Activated naive CD4-positive, alpha-beta T cell treated with anti-CD3 and anti-CD28 coated beads, Interleukin-2, amount 50 U/mL, for 72 hours (primary cell): ENCODE data around the gene ARHGAP42. TPM values are rescaled to one million over a fixed set of nuclear protein-coding genes. Genes with fewer than 3 reads are reported as not detected.

Experiments used
- ATAC-seq, 2 donors: fragments of 150-1000 bp; cut with Tn5 transposase; 2 replicates each; pipeline ENCODE4 v1.10.0; 2021; ENCODE audit warnings: mild to moderate bottlenecking in 2 of 2, moderate library complexity in 2 of 2
- DNase-seq, 2 donors: peaks; one replicate each; pipeline ENCODE4 v3.0.0; 2021 to 2022; ENCODE audit warnings: low spot score in 2 of 2
- H3K27ac Mint-ChIP-seq, 2 donors: one replicate each; pipeline ENCODE4 v1.8.0; 2022; ENCODE audit warnings: mild to moderate bottlenecking in 2 of 2, mixed read lengths in 2 of 2
- H3K36me3 Mint-ChIP-seq, 2 donors: one replicate each; pipeline ENCODE4 v1.8.0; 2022; ENCODE audit warnings: mixed read lengths in 2 of 2
- H3K9me3 Mint-ChIP-seq, 2 donors: one replicate each; pipeline ENCODE4 v1.8.0; 2022; ENCODE audit warnings: mixed read lengths in 2 of 2
- total RNA-seq, 2 donors: library from RNA; stranded (reverse); gene quantifications; one replicate each; pipeline ENCODE4 v1.2.3, GENCODE V29; 2022

ARHGAP42 gene
- total RNA-seq, 2 donors from 2014 or later: 0.10 to 0.32 TPM

DNA sequence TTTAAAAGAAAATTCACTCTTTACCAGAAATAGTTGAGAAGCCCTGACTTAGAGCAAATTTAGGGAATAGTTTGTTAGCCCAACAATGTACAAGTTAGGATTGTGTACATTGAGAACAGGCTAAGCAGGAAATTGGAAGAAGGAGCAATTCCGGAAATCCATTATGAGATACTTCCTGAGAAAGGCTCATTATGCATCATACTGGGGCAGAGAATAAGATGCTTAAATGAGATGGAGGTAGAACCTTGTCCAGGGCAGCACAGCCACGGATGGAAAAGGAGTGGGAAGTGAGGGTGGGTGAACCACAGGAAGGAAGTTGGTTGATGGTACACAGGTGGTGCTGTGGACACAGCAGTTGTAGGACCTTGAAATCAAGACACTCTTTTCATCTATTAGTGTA, 262.4 kb downstream of the ARHGAP42 start:
- H3K36me3 Mint-ChIP-seq: no peaks in the 10 kb centered on the region
- ATAC-seq (no peak), DNase-seq (no peak)
- H3K9me3 Mint-ChIP-seq: peaks cover 4% of the 10 kb centered on the region in 2 donors
- no peak overlapping the region for H3K27ac Mint-ChIP-seq

DNA sequence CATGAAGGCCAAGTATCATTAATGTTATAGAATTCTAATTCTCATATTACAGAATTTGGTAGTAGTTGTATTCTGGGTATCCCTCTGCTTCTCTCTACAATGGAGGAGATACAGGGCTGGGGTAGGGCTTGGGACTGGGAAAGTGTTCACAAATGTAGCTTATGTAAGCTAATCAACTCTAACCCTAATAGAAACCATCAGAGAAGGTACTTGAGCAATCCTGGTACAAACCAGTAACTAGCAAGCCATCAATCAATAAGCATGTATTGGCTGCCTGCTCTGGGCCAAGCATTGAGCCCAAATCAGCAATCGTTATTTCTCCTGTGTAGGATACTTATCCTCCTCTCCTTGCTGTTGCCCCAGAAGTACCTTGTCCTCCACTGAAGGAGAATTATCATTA, 268.2 kb downstream of the ARHGAP42 start:
- peaks cover 0 to 4% of the 10 kb centered on the region in 2 donors for H3K9me3 Mint-ChIP-seq

DNA sequence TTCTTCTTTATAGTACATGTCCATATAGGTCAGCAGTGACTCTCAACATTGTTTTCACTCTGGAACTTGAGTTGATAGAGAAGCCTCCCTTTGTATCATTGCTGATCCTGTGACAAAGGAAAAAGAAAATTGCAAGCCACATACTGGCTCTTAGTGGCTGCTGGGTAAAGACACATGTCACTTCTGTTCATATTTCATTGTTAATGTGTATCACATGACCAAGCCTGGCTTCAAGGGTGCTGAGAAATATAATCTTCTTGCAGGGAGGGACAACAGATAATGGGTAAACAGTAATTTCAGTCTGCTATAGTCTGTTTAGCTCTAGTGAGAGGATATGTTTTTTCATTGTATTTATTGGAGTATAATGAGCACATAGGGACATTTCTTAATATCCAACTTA, 269.3 kb downstream of the ARHGAP42 start:
- Mint-ChIP-seq H3K9me3 (peaks cover 0 to 4% of the 10 kb centered on the region in 2 donors), H3K27ac (no peak overlapping the region), H3K36me3 (no peaks in the 10 kb centered on the region)
- DNase-seq (no peak), ATAC-seq (no peak)

More for the DNA sequence above, 268.2 kb downstream of the ARHGAP42 start:
- no peak for ATAC-seq
- DNase-seq: no peak
- H3K36me3 Mint-ChIP-seq: no peaks in the 10 kb centered on the region
- no peak overlapping the region for H3K27ac Mint-ChIP-seq

DNA sequence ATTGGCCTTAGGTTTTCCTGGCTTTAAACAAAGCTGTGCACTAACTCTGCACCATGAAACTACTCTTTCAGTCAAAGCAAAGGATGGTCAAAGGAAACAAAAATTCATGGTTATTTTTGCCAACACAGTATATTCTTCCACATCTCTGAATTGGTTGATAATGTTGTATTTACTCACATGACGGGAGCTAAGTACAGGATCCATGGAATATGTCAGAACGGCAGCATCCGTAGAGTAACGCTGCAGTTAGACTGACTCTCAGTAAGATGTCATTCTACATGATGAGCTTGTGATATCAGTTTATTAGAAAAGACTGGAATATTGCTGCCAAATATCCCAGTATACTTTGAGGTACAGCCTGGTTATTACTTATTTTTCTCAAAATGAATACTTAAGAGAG, 270.4 kb downstream of the ARHGAP42 start:
- DNase-seq (no peak), ATAC-seq (no peak)
- H3K27ac Mint-ChIP-seq: no peak overlapping the region
- peaks cover 0 to 4% of the 10 kb centered on the region in 2 donors for H3K9me3 Mint-ChIP-seq
- H3K36me3 Mint-ChIP-seq: no peaks in the 10 kb centered on the region

DNA sequence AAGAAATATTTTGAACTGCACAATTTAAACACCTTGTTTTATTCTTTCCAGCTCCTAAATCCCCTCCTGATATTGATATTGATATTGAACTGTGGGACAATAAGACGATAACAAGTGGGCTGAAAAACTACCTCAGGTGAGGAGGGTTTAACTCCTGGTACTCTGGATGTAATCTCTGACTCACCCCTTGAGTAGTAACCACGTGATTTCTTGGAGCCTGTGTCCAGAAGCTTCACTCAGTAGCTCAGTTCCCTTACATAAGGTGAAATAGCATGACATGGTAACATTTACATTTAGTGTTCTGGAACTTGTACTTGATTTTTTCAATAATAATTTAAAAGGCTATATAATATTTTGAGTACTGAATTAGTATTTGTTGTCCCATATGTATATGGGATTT, 274.5 kb downstream of the ARHGAP42 start:
- peaks cover 4 to 5% of the 10 kb centered on the region in 2 donors for H3K9me3 Mint-ChIP-seq
- no peak for DNase-seq

DNA sequence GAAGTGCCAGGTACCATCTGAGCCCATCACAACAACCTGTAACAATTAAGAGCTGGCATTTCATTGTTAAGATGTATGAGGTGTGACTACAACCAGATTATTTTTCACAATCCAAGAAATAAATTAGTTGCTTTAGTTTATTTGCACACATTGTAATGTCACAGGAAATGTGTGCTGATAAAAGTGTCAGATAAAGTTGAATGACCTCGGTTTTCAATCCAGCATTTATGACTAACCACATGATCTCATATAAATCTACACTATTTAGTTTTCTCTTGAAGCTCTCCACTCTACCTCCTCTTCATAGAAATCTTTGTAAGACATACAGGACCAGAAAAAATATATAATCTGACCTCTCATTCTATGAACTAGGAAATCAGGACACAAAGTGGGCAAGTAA, 276.3 kb downstream of the ARHGAP42 start:
- no peak for ATAC-seq
- no peak overlapping the region for H3K27ac Mint-ChIP-seq
- peaks cover 4 to 8% of the 10 kb centered on the region in 2 donors for H3K9me3 Mint-ChIP-seq
- no peaks in the 10 kb centered on the region for H3K36me3 Mint-ChIP-seq
- no peak for DNase-seq

More for the DNA sequence above, 274.5 kb downstream of the ARHGAP42 start:
- Mint-ChIP-seq H3K27ac (no peak overlapping the region), H3K36me3 (no peaks in the 10 kb centered on the region)
- no peak for ATAC-seq

DNA sequence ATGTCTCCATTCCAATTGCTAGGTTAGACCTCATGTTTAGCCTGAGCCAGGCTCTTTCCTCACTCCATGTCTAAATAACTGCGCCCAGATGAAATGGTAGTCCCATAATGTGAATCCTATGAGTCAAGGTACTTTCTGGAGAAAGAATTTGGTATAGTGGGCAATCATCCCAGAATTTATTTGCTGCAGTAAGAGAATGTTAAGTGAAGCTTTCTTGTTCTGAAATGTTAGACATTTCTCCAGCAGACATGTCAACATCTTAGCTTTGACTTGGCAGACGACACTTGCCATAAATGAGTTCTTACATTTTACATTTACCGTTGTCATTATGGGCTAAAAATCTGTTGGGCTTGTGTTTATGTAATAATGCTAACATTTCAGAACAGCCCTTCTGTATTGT, 277.3 kb downstream of the ARHGAP42 start:
- DNase-seq (no peak), ATAC-seq (no peak)
- H3K9me3 Mint-ChIP-seq: peaks cover 8 to 9% of the 10 kb centered on the region in 2 donors
- H3K27ac Mint-ChIP-seq: no peak overlapping the region
- H3K36me3 Mint-ChIP-seq: peaks cover 0 to under 1% of the 10 kb centered on the region in 2 donors

DNA sequence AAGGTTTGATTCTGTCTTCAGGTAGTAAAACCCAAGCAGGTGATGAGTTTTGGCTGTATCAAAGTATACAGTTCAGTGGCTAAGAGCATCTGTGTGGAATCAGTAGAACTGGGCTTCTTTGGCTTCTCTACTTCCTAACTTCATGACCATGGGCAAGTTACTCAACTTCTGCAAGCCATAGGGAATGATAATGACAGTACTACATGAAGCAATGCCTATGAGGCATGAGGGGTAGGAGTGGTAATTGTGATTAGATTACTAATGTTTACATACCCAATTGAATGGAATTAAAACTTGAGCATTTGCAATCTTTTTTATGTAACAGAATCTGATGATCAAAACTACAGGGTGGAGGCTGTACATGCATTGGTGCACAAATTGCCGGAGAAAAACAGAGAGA, 278.3 kb downstream of the ARHGAP42 start:
- Mint-ChIP-seq H3K9me3 (peaks cover 8 to 19% of the 10 kb centered on the region in 2 donors), H3K36me3 (peaks cover 0 to 6% of the 10 kb centered on the region in 2 donors), H3K27ac (no peak overlapping the region)
- DNase-seq: no peak
- ATAC-seq: no peak

DNA sequence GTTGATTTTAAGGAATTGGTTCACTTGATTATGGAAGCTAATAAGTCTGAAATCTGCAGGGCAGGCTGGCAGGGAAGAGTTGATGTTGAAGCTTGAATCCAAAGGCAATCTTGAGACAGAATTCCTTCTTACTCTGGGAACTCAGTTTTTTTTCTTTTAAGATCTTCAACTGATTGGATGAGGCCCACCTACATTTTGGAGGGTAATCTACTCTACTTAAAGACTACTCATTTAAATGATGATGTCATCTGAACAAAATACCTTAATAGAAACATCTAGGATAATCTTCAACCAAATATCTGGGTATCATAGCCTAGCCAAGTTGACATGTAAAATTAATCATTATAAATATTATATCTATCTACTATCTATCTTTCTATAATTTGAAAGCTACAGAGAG, 279.3 kb downstream of the ARHGAP42 start:
- peaks cover 0 to 6% of the 10 kb centered on the region in 2 donors for H3K36me3 Mint-ChIP-seq
- DNase-seq (no peak), ATAC-seq (no peak)
- no peak overlapping the region for H3K27ac Mint-ChIP-seq
- H3K9me3 Mint-ChIP-seq: peaks cover 8 to 21% of the 10 kb centered on the region in 2 donors

DNA sequence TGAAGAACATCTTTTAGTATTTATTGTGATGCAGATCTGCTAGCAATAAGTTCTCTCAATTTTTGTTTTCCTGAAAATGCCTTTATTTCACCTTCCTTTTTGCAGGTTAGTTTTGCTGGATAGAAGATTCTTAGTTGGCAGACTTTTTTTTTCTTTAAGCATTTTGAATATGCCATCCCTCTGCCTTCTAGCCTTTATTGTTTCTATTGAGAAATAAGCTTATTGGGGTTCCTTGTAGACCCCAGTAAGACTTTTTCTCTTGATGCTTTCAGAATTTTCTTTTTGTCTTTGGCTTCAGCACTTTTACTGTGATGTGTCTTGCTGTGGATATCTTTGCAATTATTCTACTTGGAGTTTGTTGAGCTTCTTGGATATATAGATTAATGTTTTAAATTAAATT, 281.9 kb downstream of the ARHGAP42 start:
- H3K27ac Mint-ChIP-seq: no peak overlapping the region
- ATAC-seq (no peak), DNase-seq (no peak)
- H3K36me3 Mint-ChIP-seq: peaks cover 0 to 6% of the 10 kb centered on the region in 2 donors
- peaks cover 13 to 21% of the 10 kb centered on the region in 2 donors for H3K9me3 Mint-ChIP-seq

DNA sequence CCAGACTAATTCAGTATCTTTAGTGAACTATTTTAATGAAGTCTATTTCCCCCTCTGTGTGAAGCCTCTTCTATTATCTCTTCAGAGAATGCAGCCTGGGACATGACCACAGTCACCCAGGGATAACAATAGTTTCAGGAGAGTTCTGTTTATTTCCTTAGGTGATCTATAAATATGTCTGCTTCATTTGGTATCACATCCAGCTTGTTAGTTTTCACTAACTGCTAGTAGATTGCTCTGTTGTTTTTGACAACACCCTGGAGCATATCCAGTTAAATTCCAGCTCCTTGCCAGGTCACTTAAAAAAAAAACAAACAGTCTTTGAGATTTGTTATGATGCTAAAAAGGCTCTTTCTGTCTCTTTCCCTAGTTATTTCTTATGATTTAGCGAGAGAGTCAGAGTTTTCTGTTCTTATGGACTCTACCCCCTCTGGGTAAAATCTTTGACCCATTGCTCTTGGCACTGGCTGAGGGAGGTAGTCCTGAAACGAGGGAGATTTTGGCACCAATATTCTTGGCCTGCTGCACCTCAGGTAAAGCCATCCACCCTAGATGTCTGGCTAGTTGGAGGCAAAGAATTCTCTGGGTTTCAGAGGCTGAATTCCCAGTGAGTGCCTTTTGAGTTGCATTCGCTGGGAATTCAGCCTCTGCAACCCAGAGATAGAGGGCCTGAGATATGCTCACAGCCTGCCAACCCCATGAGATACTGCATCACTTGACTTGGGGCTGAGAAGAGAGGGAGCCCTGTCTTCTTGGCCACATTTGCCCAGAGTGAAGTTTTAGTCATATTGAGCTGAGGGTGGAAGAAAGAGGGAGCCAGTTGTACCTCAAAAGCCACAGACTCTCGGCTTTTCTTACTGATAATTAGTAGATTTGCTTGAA, 283.4 kb downstream of the ARHGAP42 start:
- ATAC-seq: no peak
- no peak overlapping the region for H3K27ac Mint-ChIP-seq
- DNase-seq: no peak
- H3K9me3 Mint-ChIP-seq: peaks cover 13 to 17% of the 10 kb centered on the region in 2 donors
- peaks cover 0 to 6% of the 10 kb centered on the region in 2 donors for H3K36me3 Mint-ChIP-seq

DNA sequence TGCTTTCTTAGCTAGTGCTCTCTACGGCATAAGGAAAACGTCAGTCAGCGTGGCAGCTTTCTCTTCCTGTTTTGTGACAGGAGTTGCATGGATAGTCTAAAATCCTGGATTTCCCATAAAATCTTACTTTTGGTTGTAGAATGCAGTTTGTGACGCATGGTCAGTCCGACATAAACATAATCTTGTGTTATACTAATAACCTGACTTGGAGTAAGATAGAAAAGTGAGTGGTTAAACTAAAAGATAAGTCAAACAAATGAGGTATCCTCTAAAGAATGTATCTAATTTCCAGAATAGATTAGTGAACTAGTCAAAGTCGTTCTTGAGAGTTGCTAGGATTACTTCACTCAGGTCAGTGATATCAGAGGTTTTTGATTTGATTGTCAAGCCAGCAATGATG, 285.0 kb downstream of the ARHGAP42 start:
- peaks cover 0 to 6% of the 10 kb centered on the region in 2 donors for H3K36me3 Mint-ChIP-seq
- DNase-seq (no peak), ATAC-seq (no peak)
- no peak overlapping the region for H3K27ac Mint-ChIP-seq
- peaks cover 5 to 17% of the 10 kb centered on the region in 2 donors for H3K9me3 Mint-ChIP-seq

DNA sequence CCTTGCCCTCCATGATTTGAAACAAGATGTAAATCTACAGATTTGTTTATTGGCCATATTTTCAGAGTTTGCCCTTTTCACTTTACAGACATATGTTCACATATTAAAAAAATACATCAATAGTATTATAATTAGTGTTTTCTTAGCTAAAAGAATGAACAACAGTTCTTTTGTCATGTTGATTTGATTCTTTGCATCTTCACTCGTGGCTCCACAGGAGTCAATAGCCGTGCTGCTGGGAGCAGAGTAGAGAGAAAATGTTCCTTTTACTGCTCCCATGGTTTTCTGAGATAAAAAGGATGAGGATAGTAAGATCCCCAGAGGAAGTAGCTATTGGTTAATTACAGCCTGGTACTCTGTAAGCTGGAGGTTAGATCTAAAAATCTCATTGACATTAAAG, 291.4 kb downstream of the ARHGAP42 start:
- H3K9me3 Mint-ChIP-seq: peaks cover 7 to 9% of the 10 kb centered on the region in 2 donors
- no peak for ATAC-seq

DNA sequence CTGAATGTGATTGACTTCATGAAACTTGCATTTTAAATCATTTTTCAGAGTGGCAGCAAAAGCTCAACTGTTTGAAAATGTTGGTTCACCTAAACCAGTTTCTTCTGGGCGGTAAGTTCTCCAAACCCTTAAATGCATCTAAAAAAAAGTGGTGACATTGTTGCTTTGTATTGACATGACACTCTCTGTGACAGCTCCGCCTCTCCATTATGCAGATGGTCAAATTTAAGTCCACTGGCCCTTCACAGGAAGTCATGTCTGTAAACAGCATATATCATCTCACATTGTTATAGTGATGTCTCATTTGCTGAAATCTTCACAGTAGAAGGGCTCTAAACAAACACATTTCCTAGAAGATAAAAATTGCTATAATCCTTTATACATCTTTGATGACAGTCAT, 291.9 kb downstream of the ARHGAP42 start:
- Mint-ChIP-seq H3K9me3 (peaks cover 7 to 9% of the 10 kb centered on the region in 2 donors), H3K27ac (no peak overlapping the region), H3K36me3 (no peaks in the 10 kb centered on the region)
- no peak for ATAC-seq
- DNase-seq: no peak

More for the DNA sequence above, 291.4 kb downstream of the ARHGAP42 start:
- H3K27ac Mint-ChIP-seq: no peak overlapping the region
- no peak for DNase-seq
- H3K36me3 Mint-ChIP-seq: no peaks in the 10 kb centered on the region

DNA sequence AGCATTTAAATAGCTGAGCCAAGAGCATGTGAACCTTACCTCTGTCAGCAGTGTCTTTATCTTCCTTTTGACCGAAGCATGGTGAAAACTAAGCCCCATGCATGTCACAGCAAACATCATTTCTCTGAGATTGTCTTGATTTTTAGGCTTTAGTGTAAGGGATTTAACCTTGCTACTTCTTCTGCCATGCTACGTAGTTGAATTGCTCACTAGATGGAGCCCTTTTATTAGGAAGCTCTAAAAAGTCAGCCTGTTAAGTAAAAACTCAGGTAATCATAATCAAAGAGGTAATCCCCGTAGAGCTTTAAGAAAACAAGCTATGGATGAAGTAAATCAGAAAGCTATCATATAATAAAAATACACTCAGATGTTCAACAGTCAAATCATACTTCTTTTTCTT, 293.1 kb downstream of the ARHGAP42 start:
- no peaks in the 10 kb centered on the region for H3K36me3 Mint-ChIP-seq
- no peak for DNase-seq

DNA sequence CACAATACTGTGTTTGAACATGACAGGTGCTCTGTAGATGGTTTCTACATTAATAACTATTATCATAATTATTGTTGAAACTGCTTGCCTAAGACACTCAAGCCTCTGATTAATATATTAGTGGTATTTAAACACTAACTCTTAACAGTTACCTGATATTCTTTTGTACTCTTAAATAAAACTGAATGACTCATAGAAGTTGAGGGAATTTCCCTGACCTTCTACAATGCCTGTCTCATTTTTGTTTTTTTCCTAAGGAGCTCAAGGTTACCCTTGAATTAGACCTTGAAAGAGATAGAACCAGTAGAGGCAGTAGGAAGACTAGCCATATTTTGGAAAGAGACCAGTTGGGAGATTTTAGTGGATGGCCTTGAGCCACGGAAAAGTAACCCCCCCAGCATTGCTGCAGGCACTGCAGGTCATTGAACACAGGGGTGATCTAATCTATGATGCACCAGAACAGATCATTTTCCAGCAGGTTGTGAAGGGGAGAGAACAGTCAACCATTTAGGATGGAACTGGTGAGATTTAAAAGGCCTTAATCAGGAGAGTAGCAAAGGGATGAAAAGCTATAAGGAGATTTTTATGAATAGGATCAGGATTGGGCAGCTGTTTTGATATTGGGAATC, 294.2 kb downstream of the ARHGAP42 start:
- Mint-ChIP-seq H3K9me3 (peaks cover 7 to 17% of the 10 kb centered on the region in 2 donors), H3K27ac (no peak overlapping the region)
- ATAC-seq: no peak

More for the DNA sequence above, 293.1 kb downstream of the ARHGAP42 start:
- Mint-ChIP-seq H3K9me3 (peaks cover 7 to 9% of the 10 kb centered on the region in 2 donors), H3K27ac (no peak overlapping the region)
- no peak for ATAC-seq

DNA sequence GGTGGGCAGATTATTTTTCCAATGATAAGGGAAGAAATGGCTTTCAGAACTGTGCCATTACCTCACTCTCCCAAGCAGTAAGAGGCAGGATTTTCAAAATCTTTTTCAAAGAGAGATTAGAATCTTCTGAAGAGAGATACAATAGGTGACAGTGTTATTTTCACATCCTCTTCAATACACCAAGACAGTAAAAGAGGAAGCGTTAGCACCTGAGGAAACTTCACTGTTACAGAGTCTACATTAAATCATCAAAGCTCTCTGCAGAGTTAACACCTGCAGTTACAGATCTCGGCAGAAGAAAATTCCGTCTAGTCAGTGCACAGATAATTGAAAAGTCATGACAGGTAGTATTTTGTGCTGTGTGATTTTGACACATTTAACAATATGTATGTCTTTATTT, 297.6 kb downstream of the ARHGAP42 start:
- no peak for ATAC-seq
- H3K36me3 Mint-ChIP-seq: no peaks in the 10 kb centered on the region
- no peak for DNase-seq
- H3K27ac Mint-ChIP-seq: no peak overlapping the region
- peaks cover 0 to 13% of the 10 kb centered on the region in 2 donors for H3K9me3 Mint-ChIP-seq

More for the DNA sequence above, 294.2 kb downstream of the ARHGAP42 start:
- DNase-seq: no peak
- no peaks in the 10 kb centered on the region for H3K36me3 Mint-ChIP-seq
